Measurements from ENCODE around the gene RARG.

Gene RARG

DNA sequence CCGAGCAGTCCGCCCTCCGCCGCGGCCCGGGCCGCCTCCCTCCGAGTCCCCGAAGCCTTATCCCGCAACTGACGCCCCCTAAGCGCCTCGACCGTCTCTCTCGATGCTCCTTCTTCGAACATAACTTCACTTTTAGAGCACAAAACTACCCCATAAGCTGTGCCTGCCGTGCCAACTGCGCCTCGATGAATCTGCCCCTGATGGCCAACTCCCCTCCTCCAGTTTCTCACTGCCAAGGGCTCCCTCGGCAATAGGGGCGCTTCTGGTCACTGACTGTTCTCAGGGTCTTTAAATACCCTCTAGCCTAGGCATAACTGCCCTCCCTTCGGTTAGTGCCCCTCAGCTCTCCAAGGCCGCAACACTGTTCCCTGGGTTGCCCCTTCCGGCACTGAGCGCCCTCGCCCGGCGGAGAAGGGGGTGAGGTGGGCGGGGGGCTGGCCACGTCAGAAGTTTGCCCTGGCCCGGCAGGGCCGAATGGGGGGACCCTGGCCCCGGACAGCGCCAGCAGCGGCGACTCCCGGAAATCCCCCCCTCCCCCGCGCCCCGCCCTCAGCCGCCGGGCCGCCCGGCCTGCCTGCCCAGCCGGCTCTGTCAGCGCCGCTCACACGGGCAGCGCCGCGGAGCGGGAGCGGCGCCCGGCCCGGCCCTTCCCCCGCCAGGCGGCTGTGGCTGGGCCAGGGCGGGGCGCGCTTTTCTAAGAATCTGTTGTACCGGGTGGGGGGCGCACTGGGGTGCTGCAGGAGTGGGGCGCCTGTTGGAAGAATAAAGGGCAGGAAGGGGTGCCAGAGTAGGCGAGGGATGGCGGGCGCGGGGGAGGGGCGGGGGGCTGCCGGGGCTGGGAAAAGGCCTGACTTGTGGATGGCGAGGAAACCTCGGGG lies 10.6 kb downstream of the RARG start:
- H3K79me2 ChIP-seq (ENCODE audit: insufficient read depth, low read depth): peaks cover 29% of the 10 kb centered on the region; the same call in 1 of the 2 replicates
- TF ChIP-seq, protein P1, sequence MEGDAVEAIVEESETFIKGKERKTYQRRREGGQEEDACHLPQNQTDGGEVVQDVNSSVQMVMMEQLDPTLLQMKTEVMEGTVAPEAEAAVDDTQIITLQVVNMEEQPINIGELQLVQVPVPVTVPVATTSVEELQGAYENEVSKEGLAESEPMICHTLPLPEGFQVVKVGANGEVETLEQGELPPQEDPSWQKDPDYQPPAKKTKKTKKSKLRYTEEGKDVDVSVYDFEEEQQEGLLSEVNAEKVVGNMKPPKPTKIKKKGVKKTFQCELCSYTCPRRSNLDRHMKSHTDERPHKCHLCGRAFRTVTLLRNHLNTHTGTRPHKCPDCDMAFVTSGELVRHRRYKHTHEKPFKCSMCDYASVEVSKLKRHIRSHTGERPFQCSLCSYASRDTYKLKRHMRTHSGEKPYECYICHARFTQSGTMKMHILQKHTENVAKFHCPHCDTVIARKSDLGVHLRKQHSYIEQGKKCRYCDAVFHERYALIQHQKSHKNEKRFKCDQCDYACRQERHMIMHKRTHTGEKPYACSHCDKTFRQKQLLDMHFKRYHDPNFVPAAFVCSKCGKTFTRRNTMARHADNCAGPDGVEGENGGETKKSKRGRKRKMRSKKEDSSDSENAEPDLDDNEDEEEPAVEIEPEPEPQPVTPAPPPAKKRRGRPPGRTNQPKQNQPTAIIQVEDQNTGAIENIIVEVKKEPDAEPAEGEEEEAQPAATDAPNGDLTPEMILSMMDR (conservative IDR thresholded peaks at IDR 0.05; ENCODE audit: low read depth, low read length): peak; percentile 63
- H3K36me3 ChIP-seq (ENCODE audit: insufficient read depth): no peaks in the 10 kb centered on the region
- H3K9ac ChIP-seq: peak overlapping the region; percentile 40; the same call in 1 of the 2 replicates
- H3K4me1 ChIP-seq (ENCODE audit: low read depth, poor library complexity, severe bottlenecking): peaks cover 58% of the 10 kb centered on the region
- H3K4me2 ChIP-seq: peak overlapping the region; percentile 100
- H3K4me3 ChIP-seq (IDR thresholded peaks at IDR 0.05; ENCODE audit: insufficient read depth, low read depth, low read length): no peak overlapping the region
- H4K20me1 ChIP-seq (ENCODE audit: insufficient read depth): no peaks in the 10 kb centered on the region
- H3K27me3 ChIP-seq (ENCODE audit: insufficient read depth, low read depth): no peaks in the 10 kb centered on the region
- peak overlapping the region; percentile 91 for H2AFZ ChIP-seq (ENCODE audit: low read depth)
- H3K27ac ChIP-seq: peak overlapping the region; percentile 71

DNA sequence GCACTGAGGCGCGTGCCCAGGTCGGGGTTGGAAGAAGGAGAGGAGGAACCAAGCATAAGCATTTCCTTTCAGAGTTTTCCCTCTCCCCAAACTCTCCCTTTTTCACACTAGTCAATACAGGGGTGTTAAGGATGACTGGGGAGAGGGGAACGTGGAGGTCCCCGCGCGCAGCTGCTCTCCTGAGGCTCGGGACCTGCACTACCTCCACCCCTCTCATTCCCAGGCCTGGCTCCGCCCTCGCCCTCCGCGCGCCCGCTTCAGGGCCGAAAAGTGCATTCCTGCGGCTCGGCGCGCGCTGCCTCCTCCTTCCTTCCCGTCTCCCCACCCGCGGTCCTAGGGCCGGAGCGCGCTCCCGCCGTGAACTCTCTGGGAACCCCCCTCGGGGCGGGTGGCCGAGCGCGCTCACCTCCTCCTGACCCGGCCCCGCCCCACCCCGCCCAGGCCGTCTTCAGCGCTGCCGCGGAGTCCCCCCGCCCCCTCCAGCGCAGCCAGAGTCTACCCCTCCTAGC lies 11.3 kb downstream of the RARG start:
- Histone ChIP-seq H3K27me3 (ENCODE audit: insufficient read depth, low read depth) (no peaks in the 10 kb centered on the region), H3K4me2 (peak overlapping the region; percentile 100), H2AFZ (ENCODE audit: low read depth) (peak overlapping the region; percentile 91), H4K20me1 (ENCODE audit: insufficient read depth) (no peaks in the 10 kb centered on the region), H3K4me3 (IDR thresholded peaks at IDR 0.05; ENCODE audit: insufficient read depth, low read depth, low read length) (no peak overlapping the region), H3K36me3 (ENCODE audit: insufficient read depth) (no peaks in the 10 kb centered on the region), H3K4me1 (ENCODE audit: low read depth, poor library complexity, severe bottlenecking) (peaks cover 58% of the 10 kb centered on the region), H3K9ac (no peak overlapping the region; the same call in 1 of the 2 replicates), H3K79me2 (ENCODE audit: insufficient read depth, low read depth) (peaks cover 29% of the 10 kb centered on the region; the same call in 1 of the 2 replicates), H3K27ac (peak overlapping the region; percentile 71)
- TF ChIP-seq, protein P1 (conservative IDR thresholded peaks at IDR 0.05; ENCODE audit: low read depth, low read length): no peak

DNA sequence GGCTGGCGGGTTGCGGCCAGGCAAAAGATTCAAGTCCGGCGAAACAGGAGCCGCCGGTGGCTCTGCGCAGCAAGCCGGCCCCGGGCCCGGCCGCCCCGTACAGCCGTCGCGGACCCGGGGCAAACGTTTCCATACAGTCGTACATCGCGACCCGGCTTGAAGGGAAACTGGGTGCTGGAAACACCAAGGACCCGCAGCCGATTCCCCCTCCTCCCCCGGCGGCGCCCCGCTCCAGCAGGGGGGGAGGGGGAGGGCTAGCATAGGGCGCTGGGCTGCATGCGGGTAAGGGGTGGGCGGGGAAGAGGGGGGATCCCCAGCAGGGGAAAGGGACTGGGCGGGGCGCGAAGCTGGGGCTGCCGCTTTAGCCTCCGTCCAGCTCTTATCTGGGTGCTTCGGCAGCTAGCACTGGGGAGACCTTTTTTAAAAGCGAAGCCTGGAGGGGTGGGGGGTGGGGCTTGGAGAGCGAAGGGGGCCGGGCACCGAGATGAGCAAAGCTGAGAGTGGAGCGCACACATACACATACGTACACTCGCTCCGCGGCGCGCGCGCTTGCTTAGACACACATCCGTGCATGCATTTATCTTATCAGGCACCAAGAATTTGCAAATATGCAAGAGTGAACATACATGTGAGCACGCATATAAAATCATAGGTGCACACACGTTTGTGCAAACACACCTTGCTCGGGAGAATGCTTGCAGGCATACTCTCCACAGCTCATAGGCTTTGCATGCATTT lies 11.9 kb downstream of the RARG start:
- Histone ChIP-seq H3K4me3 (IDR thresholded peaks at IDR 0.05; ENCODE audit: insufficient read depth, low read depth, low read length) (peak overlapping the region; percentile 76), H3K27me3 (ENCODE audit: insufficient read depth, low read depth) (no peaks in the 10 kb centered on the region), H3K36me3 (ENCODE audit: insufficient read depth) (no peaks in the 10 kb centered on the region), H3K9ac (peak overlapping the region; percentile 14; the same call in 1 of the 2 replicates), H2AFZ (ENCODE audit: low read depth) (peak overlapping the region; percentile 34), H3K4me1 (ENCODE audit: low read depth, poor library complexity, severe bottlenecking) (peaks cover 57% of the 10 kb centered on the region), H3K27ac (peak overlapping the region; percentile 24; the same call in 1 of the 2 replicates), H3K4me2 (peak overlapping the region; percentile 76), H4K20me1 (ENCODE audit: insufficient read depth) (no peaks in the 10 kb centered on the region), H3K79me2 (ENCODE audit: insufficient read depth, low read depth) (peaks cover 29% of the 10 kb centered on the region; the same call in 1 of the 2 replicates)
- TF ChIP-seq, protein P1 (conservative IDR thresholded peaks at IDR 0.05; ENCODE audit: low read depth, low read length): no peak

DNA sequence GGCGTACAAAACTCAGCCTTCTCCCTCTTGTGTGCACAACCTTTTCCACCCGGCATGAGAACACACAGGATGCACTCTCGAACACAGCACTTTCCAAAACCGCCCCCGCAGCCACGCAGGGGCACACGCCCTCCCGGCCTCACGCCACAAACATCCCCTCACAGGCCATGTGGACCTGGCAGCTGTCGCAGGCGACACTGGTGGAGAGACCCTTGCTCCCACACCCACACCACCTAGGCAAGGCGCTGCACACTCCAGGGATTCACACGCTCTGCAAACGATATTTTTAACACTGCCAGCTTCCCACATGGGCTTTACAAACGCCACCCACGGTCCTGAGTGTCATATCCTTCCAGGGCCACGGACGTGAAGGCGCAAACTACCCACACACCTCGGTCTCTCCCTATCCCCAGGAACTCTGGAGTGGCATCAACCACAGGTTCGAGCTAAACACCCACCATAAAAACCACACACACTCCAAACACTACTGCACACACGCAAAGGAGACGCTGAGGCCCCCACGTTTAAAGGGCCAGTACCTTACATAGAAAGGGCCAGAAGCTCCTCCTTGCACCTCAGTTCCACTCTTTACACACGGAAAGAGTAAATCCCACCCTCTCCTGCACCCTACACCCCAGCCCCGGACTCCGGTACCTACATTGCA lies 12.6 kb downstream of the RARG start:
- Histone ChIP-seq H4K20me1 (ENCODE audit: insufficient read depth) (no peaks in the 10 kb centered on the region), H2AFZ (ENCODE audit: low read depth) (peak overlapping the region; percentile 34), H3K4me1 (ENCODE audit: low read depth, poor library complexity, severe bottlenecking) (peaks cover 50% of the 10 kb centered on the region), H3K9ac (peak overlapping the region; percentile 14; the same call in 1 of the 2 replicates), H3K27ac (peak overlapping the region; percentile 24; the same call in 1 of the 2 replicates), H3K36me3 (ENCODE audit: insufficient read depth) (no peaks in the 10 kb centered on the region), H3K4me3 (IDR thresholded peaks at IDR 0.05; ENCODE audit: insufficient read depth, low read depth, low read length) (peak overlapping the region; percentile 76), H3K79me2 (ENCODE audit: insufficient read depth, low read depth) (peaks cover 29% of the 10 kb centered on the region; the same call in 1 of the 2 replicates), H3K27me3 (ENCODE audit: insufficient read depth, low read depth) (no peaks in the 10 kb centered on the region), H3K4me2 (peak overlapping the region; percentile 76)
- TF ChIP-seq, protein P1 (conservative IDR thresholded peaks at IDR 0.05; ENCODE audit: low read depth, low read length): no peak
